ENCODE data around the gene BDKRB2. TPM values are rescaled to one million over a fixed set of nuclear protein-coding genes. Genes with fewer than 3 reads are reported as not detected.

The BDKRB2 gene
- total RNA-seq, 1 donor from 2014 or later, result 0.29 TPM

- DNase-seq (ENCODE audit: low read depth), result no peak
- no peak for TF ChIP-seq CTCF (conservative IDR thresholded peaks at IDR 0.05; ENCODE audit: low read depth, low read length)
- H3K4me3 ChIP-seq (ENCODE audit: low read depth, low read length), result no peak overlapping the region
Measured at GRCh38 chr14:96177766-96178375, 26.8 kb upstream of the BDKRB2 start.

GRCh38 chr14:96178461-96179321 lies 25.9 kb upstream of the BDKRB2 start:
- TF ChIP-seq CTCF (conservative IDR thresholded peaks at IDR 0.05; ENCODE audit: low read depth, low read length), result peak; percentile 25
- DNase-seq (ENCODE audit: low read depth), result no peak
- no peak overlapping the region for H3K4me3 ChIP-seq (ENCODE audit: low read depth, low read length)

GRCh38 chr14:96180043-96180874 lies 24.4 kb upstream of the BDKRB2 start:
- TF ChIP-seq CTCF (conservative IDR thresholded peaks at IDR 0.05; ENCODE audit: low read depth, low read length), result no peak
- no peak for DNase-seq (ENCODE audit: low read depth)
- H3K4me3 ChIP-seq (ENCODE audit: low read depth, low read length), result no peak overlapping the region

- TF ChIP-seq CTCF (conservative IDR thresholded peaks at IDR 0.05; ENCODE audit: low read depth, low read length), result no peak
- no peak overlapping the region for H3K4me3 ChIP-seq (ENCODE audit: low read depth, low read length)
- DNase-seq (ENCODE audit: low read depth), result no peak
Measured at GRCh38 chr14:96181186-96182056, 23.2 kb upstream of the BDKRB2 start.

- no peak overlapping the region for H3K4me3 ChIP-seq (ENCODE audit: low read depth, low read length)
- no peak for TF ChIP-seq CTCF (conservative IDR thresholded peaks at IDR 0.05; ENCODE audit: low read depth, low read length)
- no peak for DNase-seq (ENCODE audit: low read depth)
Measured at GRCh38 chr14:96182546-96182945, 22.1 kb upstream of the BDKRB2 start.

GRCh38 chr14:96184737-96185136 lies 19.9 kb upstream of the BDKRB2 start:
- H3K4me3 ChIP-seq (ENCODE audit: low read depth, low read length), result no peak overlapping the region
- DNase-seq (ENCODE audit: low read depth), result no peak
- no peak for TF ChIP-seq CTCF (conservative IDR thresholded peaks at IDR 0.05; ENCODE audit: low read depth, low read length)
